Duodenal mucosa (tissue), 2 donors: ENCODE data around the gene SGK2.

Experiments used
- H3K27ac ChIP-seq: one replicate; pipeline ENCODE4 v1.7.0; 2013; ENCODE audit warnings: low read depth, low read length
- H3K27me3 ChIP-seq, 2 donors: one replicate each; pipeline ENCODE4 v1.7.0; 2013; ENCODE audit warnings: low read length in 2 of 2, control low read depth in 1 of 2; ENCODE audit not compliant: insufficient read depth in 2 of 2, control insufficient read depth in 1 of 2
- H3K36me3 ChIP-seq, 2 donors: one replicate each; pipeline ENCODE4 v1.7.0; 2013; ENCODE audit warnings: low read length in 2 of 2, control low read depth in 1 of 2; ENCODE audit not compliant: insufficient read depth in 2 of 2, control insufficient read depth in 1 of 2
- H3K4me1 ChIP-seq, 2 donors: one replicate each; pipeline ENCODE4 v1.7.0; 2013; ENCODE audit warnings: low read length in 2 of 2, control low read depth in 1 of 2; ENCODE audit not compliant: insufficient read depth in 2 of 2, control insufficient read depth in 1 of 2
- H3K4me3 ChIP-seq, 2 donors: one replicate each; pipeline ENCODE4 v1.7.0; 2013; ENCODE audit warnings: low read length in 2 of 2, low read depth in 1 of 2
- H3K9ac ChIP-seq, 2 donors: one replicate each; pipeline ENCODE4 v1.7.0; 2013; ENCODE audit warnings: low read length in 2 of 2, low read depth in 1 of 2
- H3K9me3 ChIP-seq, 2 donors: one replicate each; pipeline ENCODE4 v1.7.0; 2013; ENCODE audit warnings: low read length in 2 of 2, control low read depth in 1 of 2; ENCODE audit not compliant: control insufficient read depth in 1 of 2

The SGK2 gene

DNA sequence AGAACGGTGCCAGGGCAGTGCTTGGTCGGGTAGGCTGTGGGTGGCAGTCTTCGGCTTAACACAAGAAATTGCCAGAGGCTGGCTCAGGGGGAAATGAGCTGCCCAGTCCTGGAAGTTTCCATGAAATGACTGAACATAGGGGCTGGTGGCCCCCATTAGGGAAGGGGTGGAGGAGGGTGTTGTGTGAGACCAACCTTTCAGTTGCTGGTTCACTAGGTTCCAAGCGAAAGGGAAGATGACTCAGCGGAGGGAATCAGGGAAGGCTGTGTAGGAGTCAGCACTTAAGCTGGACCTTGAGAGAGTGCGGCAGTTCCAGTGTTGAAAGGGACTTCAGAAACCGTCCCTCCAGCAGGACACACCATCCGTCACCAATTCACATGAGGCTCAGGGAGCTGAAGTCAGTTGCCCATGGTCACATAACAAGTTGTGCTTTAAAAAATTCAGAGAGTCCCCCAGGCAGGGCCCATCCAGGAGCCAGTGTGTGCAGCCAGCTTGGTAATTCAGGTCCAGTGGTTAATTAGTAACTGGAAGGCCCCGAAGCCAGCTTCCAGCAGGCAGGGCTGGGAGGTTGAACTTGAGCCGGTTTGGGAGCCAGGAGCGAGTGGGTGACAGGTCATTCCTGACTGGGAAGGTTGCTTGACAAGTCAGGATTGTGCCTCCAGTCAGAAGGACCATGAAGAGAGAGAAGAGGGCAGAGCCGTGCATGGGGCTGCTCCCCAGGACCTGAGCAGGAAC, at the start of gene SGK2:
Gene SGK2, plus strand, starts transcription at position 616 of the 735 bp plus-strand sequence. CDS start 7,469 bp downstream, outside the sequence.
- H3K27ac ChIP-seq, result peak within 1 kb of the TSS; percentile 84
- H3K4me3 ChIP-seq, result peak within 1 kb of the TSS; percentile 70 to 74
- H3K9me3 ChIP-seq, result no peaks in the 10 kb centered on the region
- H3K27me3 ChIP-seq, result no peaks in the 10 kb centered on the region
- peak within 1 kb of the TSS; percentile 53 to 59 for H3K9ac ChIP-seq
- no peaks in the 10 kb centered on the region for H3K36me3 ChIP-seq
- peaks cover 24 to 28% of the 10 kb centered on the region in 2 donors for H3K4me1 ChIP-seq

DNA sequence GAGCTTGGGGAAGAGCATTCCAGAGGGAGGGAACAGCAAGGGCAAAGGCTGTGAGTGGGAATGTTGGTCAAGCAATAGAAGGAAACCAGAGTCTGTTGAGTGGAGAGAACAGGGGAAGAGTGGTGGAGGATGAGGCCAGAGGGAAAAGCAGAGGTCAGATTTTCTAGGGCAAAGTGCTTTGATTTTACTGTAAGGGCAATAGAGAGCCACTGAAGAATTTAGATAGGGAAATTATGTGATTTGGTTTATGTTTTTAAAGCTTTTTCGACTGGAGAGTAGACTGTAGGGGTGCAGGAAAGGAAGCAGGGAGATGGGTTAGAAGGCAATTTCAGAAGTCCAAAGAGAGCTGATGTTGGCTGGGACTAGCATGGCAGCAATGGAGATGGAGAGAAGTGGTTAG, 46.9 kb upstream of the SGK2 start:
- Histone ChIP-seq H3K9me3 (no peaks in the 10 kb centered on the region), H3K4me1 (peaks cover 5 to 14% of the 10 kb centered on the region in 2 donors), H3K27ac (no peak overlapping the region), H3K4me3 (no peak overlapping the region), H3K9ac (no peak overlapping the region), H3K36me3 (no peaks in the 10 kb centered on the region), H3K27me3 (peaks cover 4 to 14% of the 10 kb centered on the region in 2 donors)

DNA sequence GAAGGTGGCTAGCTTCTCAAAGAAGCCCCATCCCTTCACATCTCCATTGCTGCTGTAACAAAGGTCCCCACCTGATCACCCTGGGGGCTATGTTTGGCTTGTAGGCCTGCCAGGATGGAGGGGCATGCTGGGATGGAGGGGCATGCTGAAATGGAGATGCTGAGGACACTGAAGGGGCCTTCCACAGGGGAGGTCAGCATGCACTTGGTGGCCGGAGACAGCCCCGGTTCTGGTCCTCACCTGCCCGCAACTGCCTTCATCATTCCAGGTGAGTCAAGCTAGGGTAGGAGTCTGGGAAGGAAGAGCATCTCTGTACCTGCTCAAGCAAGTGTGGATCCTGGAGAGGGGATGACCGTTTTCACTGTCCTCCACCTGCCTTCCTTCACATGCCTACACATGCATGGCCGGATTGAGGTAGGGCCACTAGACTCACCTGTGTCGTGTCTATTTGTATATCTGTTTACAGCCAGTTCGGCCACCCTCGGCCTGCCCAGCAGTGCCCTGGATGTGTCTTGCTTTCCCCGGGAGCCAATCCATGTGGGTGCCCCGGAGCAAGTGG, 45.4 kb upstream of the SGK2 start:
- Histone ChIP-seq H3K4me3 (peak overlapping the region; percentile 57 to 62), H3K4me1 (peaks cover 5 to 14% of the 10 kb centered on the region in 2 donors), H3K9ac (peak overlapping the region; percentile 21 to 48), H3K36me3 (no peaks in the 10 kb centered on the region), H3K27ac (no peak overlapping the region), H3K9me3 (no peaks in the 10 kb centered on the region), H3K27me3 (peaks cover 0 to 3% of the 10 kb centered on the region in 2 donors)

DNA sequence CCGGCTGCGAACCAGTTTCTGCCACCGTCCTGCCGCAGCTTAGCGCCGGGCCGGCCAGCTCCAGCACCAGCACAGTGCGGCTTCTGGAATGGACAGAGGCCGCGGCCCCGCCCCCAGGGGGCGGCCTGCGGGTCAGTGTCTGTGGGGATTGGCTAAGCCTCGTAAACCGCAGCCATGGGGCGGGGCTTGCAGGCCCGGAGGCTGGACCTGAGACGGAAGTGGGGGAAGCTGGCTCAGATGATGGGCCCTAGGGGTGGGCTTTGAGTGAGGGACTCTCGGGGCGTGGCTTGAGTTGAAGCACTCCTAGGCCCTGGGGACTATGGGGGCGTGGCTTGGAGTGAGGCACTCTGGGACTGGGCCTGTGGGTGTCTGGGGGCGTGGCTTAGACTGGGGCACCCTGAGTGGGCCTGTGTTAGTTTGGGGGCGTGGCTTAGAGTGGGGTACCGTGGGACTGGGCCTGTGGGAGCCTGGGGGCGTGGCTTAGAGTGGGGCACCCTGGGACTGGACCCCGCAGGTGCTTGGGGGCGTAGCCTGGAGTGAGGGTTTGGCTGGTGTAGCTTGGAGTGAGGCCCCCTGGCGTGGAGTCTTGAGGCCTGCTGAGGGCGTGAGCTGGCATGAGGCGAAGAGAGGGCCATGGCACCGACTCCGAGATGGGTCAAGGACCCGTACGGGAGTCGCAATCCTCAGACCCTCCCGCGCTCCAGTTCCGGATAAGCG, 44.7 kb upstream of the SGK2 start:
- H3K27me3 ChIP-seq, result no peaks in the 10 kb centered on the region
- no peaks in the 10 kb centered on the region for H3K36me3 ChIP-seq
- peak overlapping the region; percentile 49 to 69 for H3K9ac ChIP-seq
- H3K9me3 ChIP-seq, result no peaks in the 10 kb centered on the region
- peak overlapping the region; percentile 66 to 74 for H3K4me3 ChIP-seq
- H3K27ac ChIP-seq, result no peak overlapping the region
- H3K4me1 ChIP-seq, result peaks cover 5 to 14% of the 10 kb centered on the region in 2 donors

DNA sequence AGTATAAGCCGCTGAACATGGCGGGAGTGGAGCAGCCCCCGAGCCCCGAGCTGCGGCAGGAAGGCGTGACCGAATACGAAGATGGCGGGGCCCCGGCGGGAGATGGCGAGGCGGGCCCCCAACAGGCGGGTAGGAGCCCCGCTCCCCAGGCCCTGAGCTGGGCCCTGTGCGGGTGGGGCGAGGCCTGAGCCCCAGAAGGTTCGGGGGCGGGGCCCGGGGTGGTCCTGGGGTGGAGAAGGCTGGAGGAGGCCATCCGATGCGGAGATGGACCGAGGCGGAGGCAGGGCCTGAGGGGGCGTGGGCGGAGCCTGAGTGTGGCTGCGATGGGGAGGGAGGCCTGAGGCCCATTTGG, 44.2 kb upstream of the SGK2 start:
- no peaks in the 10 kb centered on the region for H3K36me3 ChIP-seq
- H3K27me3 ChIP-seq, result no peaks in the 10 kb centered on the region
- H3K4me3 ChIP-seq, result peak overlapping the region; percentile 66 to 74
- H3K9me3 ChIP-seq, result no peaks in the 10 kb centered on the region
- peak overlapping the region; percentile 49 to 69 for H3K9ac ChIP-seq
- peaks cover 5 to 14% of the 10 kb centered on the region in 2 donors for H3K4me1 ChIP-seq
- no peak overlapping the region for H3K27ac ChIP-seq

DNA sequence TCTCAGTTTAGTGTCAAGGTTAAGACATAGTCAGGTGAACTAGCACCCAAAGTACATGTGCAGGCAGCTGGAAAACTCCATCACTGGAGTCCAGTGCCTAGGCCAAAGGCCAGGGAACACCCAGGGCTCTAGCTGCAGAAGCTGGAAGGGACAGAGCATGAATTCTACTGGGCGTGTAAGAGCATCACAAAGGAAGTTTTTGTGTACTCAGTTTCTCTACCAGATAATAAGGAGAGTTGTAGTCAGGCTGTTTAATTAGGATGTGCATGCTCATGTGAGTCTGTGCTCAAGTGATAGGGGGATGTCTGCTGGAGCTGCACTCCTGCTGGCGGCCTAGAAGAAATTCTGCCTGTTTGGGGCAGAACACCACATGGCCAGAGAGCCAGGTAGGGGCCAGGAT, 43.2 kb upstream of the SGK2 start:
- no peaks in the 10 kb centered on the region for H3K27me3 ChIP-seq
- H3K4me1 ChIP-seq, result peaks cover 5 to 14% of the 10 kb centered on the region in 2 donors
- peak overlapping the region in 1 of 2 donors; percentile 74 for H3K4me3 ChIP-seq
- no peaks in the 10 kb centered on the region for H3K36me3 ChIP-seq
- H3K27ac ChIP-seq, result no peak overlapping the region
- H3K9me3 ChIP-seq, result no peaks in the 10 kb centered on the region
- no peak overlapping the region for H3K9ac ChIP-seq

DNA sequence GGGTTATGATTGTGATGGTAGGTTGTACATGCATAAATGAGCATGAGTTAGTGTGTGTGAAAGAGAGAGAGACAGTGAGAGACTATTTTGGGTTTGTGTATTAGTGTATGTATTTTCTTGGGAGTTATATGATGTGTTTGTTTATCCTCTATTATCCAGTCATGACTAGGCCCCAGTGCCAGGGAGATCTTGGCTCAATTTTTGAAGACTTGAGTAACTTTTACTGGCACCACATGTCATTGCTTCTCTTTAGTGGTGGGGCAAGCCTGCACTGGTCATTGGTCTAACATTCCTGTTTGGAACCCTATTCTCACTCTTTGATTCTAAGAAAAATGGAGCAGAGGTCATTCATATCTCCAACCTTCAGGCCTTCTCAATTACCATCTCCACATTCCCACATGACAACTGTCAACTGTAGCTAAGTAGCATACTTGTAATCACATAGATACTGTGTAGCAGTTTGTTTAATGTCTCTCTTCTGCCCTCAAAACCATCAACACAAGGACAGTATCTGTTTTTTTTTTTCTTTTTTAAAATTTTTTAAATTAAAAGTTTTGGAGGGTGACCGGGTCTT, 42.5 kb upstream of the SGK2 start:
- no peaks in the 10 kb centered on the region for H3K27me3 ChIP-seq
- H3K9ac ChIP-seq, result no peak overlapping the region
- no peaks in the 10 kb centered on the region for H3K9me3 ChIP-seq
- H3K27ac ChIP-seq, result no peak overlapping the region
- H3K36me3 ChIP-seq, result no peaks in the 10 kb centered on the region
- H3K4me1 ChIP-seq, result peaks cover 5 to 14% of the 10 kb centered on the region in 2 donors
- H3K4me3 ChIP-seq, result no peak overlapping the region

DNA sequence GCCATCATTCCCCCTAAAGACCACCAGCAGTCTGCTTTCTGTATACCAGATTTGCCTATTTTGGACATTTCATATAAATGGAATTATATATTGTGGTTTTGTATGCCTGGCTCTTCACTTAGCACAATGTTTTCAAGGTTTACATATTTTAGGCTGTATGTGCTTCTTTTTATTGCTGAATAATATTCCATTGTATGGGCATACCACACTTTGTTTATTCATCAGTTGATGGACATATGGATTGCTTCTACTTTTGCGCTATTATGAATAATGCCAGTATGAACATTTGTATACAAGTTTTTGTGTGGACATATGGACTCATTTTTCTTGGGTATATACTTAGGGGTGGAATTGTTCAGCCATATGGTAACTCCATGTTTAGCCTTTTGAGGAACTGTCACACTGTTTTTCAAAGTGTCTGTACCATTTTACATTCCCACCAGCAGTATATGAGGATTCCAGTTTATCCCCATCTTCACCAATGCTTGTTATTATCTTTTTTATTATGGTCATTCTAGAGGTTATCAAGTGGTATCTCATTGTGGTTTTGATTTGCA, 38.7 kb upstream of the SGK2 start:
- Histone ChIP-seq H3K9me3 (no peaks in the 10 kb centered on the region), H3K27me3 (no peaks in the 10 kb centered on the region), H3K4me1 (peaks cover 0 to 4% of the 10 kb centered on the region in 2 donors), H3K9ac (no peak overlapping the region), H3K4me3 (no peak overlapping the region), H3K36me3 (no peaks in the 10 kb centered on the region), H3K27ac (no peak overlapping the region)

DNA sequence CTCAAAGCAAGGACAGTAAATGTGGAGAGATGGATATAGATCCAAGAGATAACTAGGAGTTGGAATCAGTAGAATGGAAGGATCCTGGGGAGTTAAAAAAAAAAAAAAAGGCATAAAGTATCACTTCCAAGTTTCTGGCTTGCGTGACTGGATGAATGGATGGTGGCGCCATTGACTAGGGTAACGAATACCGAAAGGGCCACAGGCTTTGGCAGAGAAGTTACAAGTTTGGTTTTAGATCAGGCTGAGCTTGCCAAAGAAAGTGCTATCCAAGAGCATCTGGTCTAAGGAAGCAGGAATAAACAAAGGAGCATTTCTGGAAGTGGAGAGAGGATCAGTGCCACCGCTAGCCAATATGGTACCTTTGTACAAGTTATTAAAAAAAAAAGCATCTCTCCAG, 33.8 kb upstream of the SGK2 start:
- peaks cover 0 to 4% of the 10 kb centered on the region in 2 donors for H3K36me3 ChIP-seq
- H3K4me1 ChIP-seq, result peaks cover under 1 to 1% of the 10 kb centered on the region in 2 donors
- no peaks in the 10 kb centered on the region for H3K27me3 ChIP-seq
- no peak overlapping the region for H3K27ac ChIP-seq
- H3K4me3 ChIP-seq, result no peak overlapping the region
- H3K9me3 ChIP-seq, result no peaks in the 10 kb centered on the region
- no peak overlapping the region for H3K9ac ChIP-seq
